ENCODE measurements around the gene OR2D3.

GRCh38 chr11:6871278-6871677, 49.5 kb upstream of the OR2D3 start:
- TF ChIP-seq POLR2AphosphoS5 (IDR thresholded peaks at IDR 0.05) (no peak), CTCF (IDR thresholded peaks at IDR 0.05 in 8 of 11, conservative IDR thresholded peaks at IDR 0.05 in 3 of 11) (no peak)

Measured in spleen (tissue), 7 donors.